Stimulated activated CD8-positive, alpha-beta memory T cell treated with anti-CD3 and anti-CD28 coated beads, Interleukin-4, amount 100 ng/mL, for 1 hour (primary cell): Measurements from ENCODE around the gene PRKAA1.

Source experiments
- DNase-seq, 2 donors: peaks; one replicate each; pipeline ENCODE4 v3.0.0-alpha.2; 2020; ENCODE audit warnings: low read depth in 2 of 2, low spot score in 1 of 2

The PRKAA1 gene

GRCh38 chr5:40781843-40782409 is 16.2 kb downstream of the PRKAA1 start:
- no peak for DNase-seq

GRCh38 chr5:40780858-40781257 is 17.3 kb downstream of the PRKAA1 start:
- DNase-seq = no peak

GRCh38 chr5:40780199-40780598 is 18.0 kb downstream of the PRKAA1 start:
- DNase-seq = no peak

GRCh38 chr5:40779561-40779960 is 18.6 kb downstream of the PRKAA1 start:
- no peak for DNase-seq

- DNase-seq = no peak
Measured at GRCh38 chr5:40778133-40778532, 20.0 kb downstream of the PRKAA1 start.

GRCh38 chr5:40776658-40776977 is 21.6 kb downstream of the PRKAA1 start:
- DNase-seq = no peak

- no peak for DNase-seq
Measured at GRCh38 chr5:40775846-40776657, 22.1 kb downstream of the PRKAA1 start.

GRCh38 chr5:40775085-40775845 is 22.9 kb downstream of the PRKAA1 start:
- DNase-seq = no peak

- no peak for DNase-seq
Measured at GRCh38 chr5:40774623-40775022, 23.6 kb downstream of the PRKAA1 start.

- DNase-seq = no peak
Measured at GRCh38 chr5:40770764-40771163, 27.4 kb downstream of the PRKAA1 start.

GRCh38 chr5:40762705-40763104 is 35.5 kb downstream of the PRKAA1 start:
- no peak for DNase-seq

GRCh38 chr5:40757400-40757799 is 40.8 kb downstream of the PRKAA1 start:
- DNase-seq = no peak

- DNase-seq = peak; percentile 86 to 91
Measured at GRCh38 chr5:40755407-40756365, 42.5 kb downstream of the PRKAA1 start, which contains the start of gene TTC33. Gene TTC33, minus strand, starts transcription at chr5:40755961. Its CDS starts 8,943 bp downstream, at chr5:40747018.

GRCh38 chr5:40755093-40755406 is 43.1 kb downstream of the PRKAA1 start:
- peak; percentile 19 to 34 for DNase-seq

GRCh38 chr5:40754381-40755092 is 43.6 kb downstream of the PRKAA1 start:
- no peak for DNase-seq

- no peak for DNase-seq
Measured at GRCh38 chr5:40746703-40747102, 51.5 kb downstream of the PRKAA1 start.

- no peak for DNase-seq
Measured at GRCh38 chr5:40743771-40744170, 54.4 kb downstream of the PRKAA1 start.

GRCh38 chr5:40738502-40738901 is 59.7 kb downstream of the PRKAA1 start:
- no peak for DNase-seq

- no peak for DNase-seq
Measured at GRCh38 chr5:40736103-40736875, 61.9 kb downstream of the PRKAA1 start.

- DNase-seq = no peak
Measured at GRCh38 chr5:40735609-40736008, 62.6 kb downstream of the PRKAA1 start.
